Ramos (cell line): ENCODE data around the gene MIGA2.

ENCODE experiments used
- in situ Hi-C: fragments of 300-500 bp; cut with MboI; formaldehyde crosslinking; loops from one replicate; pipeline ENCODE4 v1.14.3; 2022; ENCODE audit warnings: low sequenced_read_pairs; ENCODE audit not compliant: unreplicated experiment

MIGA2 gene

GRCh38 chr9:129010267-129010975, 26.0 kb upstream of the MIGA2 start:
- in situ Hi-C loops, result no loop called here

GRCh38 chr9:129011170-129011569, 25.3 kb upstream of the MIGA2 start:
- in situ Hi-C loops, result no loop called here

GRCh38 chr9:129011761-129012181, 24.7 kb upstream of the MIGA2 start:
- in situ Hi-C loops, result no loop called here

- in situ Hi-C loops, result no loop called here
These were observed 24.1 kb upstream of the MIGA2 start for GRCh38 chr9:129012343-129012742.

GRCh38 chr9:129012893-129013448, 23.5 kb upstream of the MIGA2 start:
- in situ Hi-C loops, result no loop called here

- in situ Hi-C loops, result no loop called here
These were observed 22.8 kb upstream of the MIGA2 start for GRCh38 chr9:129013674-129014073.

- in situ Hi-C loops, result no loop called here
These were observed 22.3 kb upstream of the MIGA2 start for GRCh38 chr9:129014124-129014523.

GRCh38 chr9:129014608-129015007, 21.8 kb upstream of the MIGA2 start:
- in situ Hi-C loops, result no loop called here

GRCh38 chr9:129021091-129021490, 15.3 kb upstream of the MIGA2 start:
- in situ Hi-C loops, result no loop called here

- in situ Hi-C loops, result no loop called here
These were observed 14.4 kb upstream of the MIGA2 start for GRCh38 chr9:129022037-129022436.

- in situ Hi-C loops, result no loop called here
These were observed 13.2 kb upstream of the MIGA2 start for GRCh38 chr9:129023036-129023907.

- in situ Hi-C loops, result no loop called here
These were observed 12.6 kb upstream of the MIGA2 start for GRCh38 chr9:129023908-129024233.

- in situ Hi-C loops, result no loop called here
These were observed 9.8 kb upstream of the MIGA2 start for GRCh38 chr9:129026442-129027223.

GRCh38 chr9:129027224-129027684, 9.2 kb upstream of the MIGA2 start:
- in situ Hi-C loops, result no loop called here

- in situ Hi-C loops, result no loop called here
These were observed 8.7 kb upstream of the MIGA2 start for GRCh38 chr9:129027685-129028191.

- in situ Hi-C loops, result no loop called here
These were observed 8.0 kb upstream of the MIGA2 start, which contains the start of gene SH3GLB2 for GRCh38 chr9:129028192-129028966. TSS of gene SH3GLB2 (minus strand) at chr9:129028331. CDS start at chr9:129028154, 177 bp downstream.

- in situ Hi-C loops, result no loop called here
These were observed 6.2 kb upstream of the MIGA2 start for GRCh38 chr9:129030191-129030590.

GRCh38 chr9:129031514-129031913, 4.9 kb upstream of the MIGA2 start:
- in situ Hi-C loops, result no loop called here

GRCh38 chr9:129032541-129033159, 3.8 kb upstream of the MIGA2 start:
- in situ Hi-C loops, result no loop called here
